HL-60/S4 treated with retinoic acid at 250 ng/mL for 4 days and 3 days (cell line): ENCODE measurements around the gene PFKM.

Experiments used
- in situ Hi-C: fragments of 300-500 bp; cut with MboI; formaldehyde crosslinking; loops from 2 replicates; pipeline ENCODE4 v1.7.0; 2022; ENCODE audit warnings: low sequenced_read_pairs

Gene PFKM

GRCh38 chr12:48119078-48119833, at the start of gene PFKM:
PFKM (plus strand) TSS chr12:48119364; CDS start chr12:48122775, 3,411 bp downstream.
- in situ Hi-C loops = no loop called here

DNA sequence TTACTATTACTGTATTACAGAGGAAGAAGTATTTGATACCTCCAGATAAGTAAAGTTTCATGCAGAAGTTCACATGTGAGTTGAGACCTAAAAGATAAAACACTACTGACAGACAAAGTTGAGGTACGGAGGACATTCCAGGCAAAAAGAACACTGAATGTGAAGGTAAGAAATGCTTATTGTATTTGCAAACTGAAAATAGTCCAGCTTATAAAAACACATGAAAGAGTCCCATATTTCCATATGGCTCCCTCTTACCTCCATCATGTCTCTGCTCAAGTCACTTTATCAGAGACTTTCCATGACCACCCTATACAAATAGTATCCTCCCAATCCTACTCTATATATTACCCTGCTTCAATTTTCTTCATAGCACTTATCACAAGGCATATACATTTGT, 49.1 kb upstream of the PFKM start:
- in situ Hi-C loops = no loop called here

DNA sequence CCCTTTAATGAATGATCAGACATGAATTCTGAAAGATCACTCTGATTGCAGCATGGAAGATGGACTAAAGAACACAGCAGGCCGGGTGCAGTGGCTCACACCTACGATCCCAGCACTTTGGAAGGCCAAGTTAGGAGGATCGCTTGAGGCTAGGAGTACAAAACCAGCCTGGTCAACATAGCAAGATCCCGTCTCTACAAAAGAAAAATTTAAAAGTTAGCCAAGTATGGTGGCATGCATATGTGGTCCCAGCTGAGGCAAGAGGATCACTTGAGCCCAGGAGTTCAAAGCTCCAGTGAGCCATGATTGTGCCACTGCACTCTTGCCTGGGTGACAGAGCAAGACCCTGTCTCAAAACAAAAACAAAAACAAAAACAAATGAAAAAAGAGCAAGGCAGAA, 48.4 kb upstream of the PFKM start:
- in situ Hi-C loops = no loop called here

GRCh38 chr12:48071808-48072207, 47.4 kb upstream of the PFKM start:
- in situ Hi-C loops = no loop called here

DNA sequence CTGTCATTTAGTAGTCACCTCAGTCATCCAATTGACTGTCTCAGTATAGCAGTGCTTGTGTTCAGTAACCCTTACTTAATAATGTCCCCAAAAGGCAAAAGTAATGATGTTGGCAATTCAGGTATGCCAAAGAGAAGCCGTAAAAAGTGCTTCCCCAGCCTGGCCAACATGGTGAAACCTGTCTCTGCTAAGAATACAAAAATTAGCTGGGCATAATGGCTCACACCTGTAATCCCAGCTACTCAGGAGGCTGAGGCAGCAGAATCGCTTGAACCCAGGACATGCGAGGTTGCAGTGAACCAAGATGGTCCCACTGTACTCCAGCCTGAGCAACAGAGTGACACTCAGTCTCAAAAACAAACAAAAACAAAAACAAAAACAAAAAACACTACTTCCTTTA, 46.9 kb upstream of the PFKM start:
- in situ Hi-C loops = no loop called here

DNA sequence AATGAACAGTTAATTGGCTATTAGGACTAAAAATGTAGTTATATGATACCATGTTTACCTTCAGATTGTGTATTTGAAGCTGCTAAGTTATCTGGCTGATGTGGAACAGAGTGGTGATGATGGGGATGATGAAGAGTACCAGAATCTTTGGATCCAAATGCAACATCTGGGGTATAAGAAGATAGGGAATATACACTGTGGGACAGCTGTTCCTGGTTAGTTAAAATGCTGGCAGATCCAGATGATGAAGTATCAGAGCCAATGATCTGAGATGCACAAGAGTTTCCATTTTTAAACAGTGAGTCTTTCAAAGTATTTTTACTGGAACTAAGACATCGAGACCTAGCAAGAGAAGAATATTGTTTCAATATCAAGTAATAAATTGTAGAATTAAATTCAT, 44.9 kb upstream of the PFKM start:
- in situ Hi-C loops = no loop called here

- in situ Hi-C loops = no loop called here
Measured at GRCh38 chr12:48075832-48076231, 43.3 kb upstream of the PFKM start.

DNA sequence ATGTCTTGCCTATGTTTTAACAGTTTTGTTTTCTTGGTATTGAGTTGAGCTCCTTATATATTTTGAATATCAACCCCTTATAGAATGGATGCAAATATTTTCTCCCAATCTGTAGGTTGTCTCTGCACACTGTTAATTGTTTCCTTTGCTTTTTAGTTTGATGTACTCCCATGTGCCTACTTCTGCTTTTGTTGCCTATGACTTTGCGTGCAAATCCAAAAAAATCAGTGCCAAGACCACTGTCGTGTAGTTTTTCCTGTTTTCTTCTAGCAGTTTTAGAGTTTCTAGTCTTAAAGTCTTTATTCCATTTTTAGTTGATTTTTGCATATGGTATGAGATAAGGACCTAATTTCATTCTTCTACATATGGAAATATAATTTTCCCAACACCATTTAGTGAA, 42.1 kb upstream of the PFKM start:
- in situ Hi-C loops = no loop called here

- in situ Hi-C loops = no loop called here
Measured at GRCh38 chr12:48078901-48079300, 40.3 kb upstream of the PFKM start.

DNA sequence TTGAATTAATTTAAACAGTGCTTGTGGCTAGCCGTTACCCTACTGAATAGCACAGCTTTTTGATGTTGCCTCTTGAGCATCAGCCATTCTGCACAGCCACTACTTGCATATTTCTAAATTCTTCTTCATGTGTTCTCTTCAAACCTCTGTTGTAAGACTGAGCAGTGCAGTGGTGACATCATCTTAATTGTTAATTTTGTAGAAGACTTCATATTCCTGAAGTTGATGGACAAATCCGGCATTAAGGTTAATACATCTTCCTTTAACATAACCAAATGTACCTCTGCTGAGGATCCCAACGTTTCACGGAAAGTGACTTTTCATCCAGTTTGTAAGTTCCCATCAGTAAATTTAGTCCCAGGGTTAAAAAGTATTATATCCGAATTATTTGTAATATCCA, 38.9 kb upstream of the PFKM start:
- in situ Hi-C loops = no loop called here

- in situ Hi-C loops = no loop called here
Measured at GRCh38 chr12:48080821-48081220, 38.3 kb upstream of the PFKM start.

GRCh38 chr12:48084066-48084465, 35.1 kb upstream of the PFKM start:
- in situ Hi-C loops = no loop called here

DNA sequence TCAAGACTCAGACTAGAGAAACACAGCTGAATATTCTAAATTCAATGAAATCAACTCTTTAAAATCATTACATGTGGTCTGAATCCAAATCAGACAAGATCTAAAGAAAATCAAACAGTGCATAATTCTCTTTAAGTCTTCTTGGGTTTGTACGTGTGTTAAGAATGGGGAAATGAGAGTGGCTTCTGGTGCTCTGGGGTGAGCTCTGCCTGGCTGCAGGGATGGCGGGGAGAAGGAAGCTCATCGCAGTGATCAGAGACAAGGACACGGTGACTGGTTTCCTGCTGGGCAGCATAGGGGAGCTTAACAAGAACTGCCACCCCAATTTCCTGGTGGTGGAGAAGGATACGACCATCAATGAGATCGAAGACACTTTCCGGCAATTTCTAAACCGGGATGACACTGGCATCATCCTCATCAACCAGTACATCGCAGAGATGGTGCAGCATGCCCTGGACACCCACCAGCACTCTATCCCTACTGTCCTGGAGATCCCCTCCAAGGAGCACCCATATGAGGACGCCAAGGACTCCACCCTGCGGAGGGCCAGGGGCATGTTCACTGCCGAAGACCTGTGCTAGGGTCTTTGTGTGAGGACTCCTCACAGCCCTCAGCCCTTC, 34.2 kb upstream of the PFKM start:
- in situ Hi-C loops = no loop called here

DNA sequence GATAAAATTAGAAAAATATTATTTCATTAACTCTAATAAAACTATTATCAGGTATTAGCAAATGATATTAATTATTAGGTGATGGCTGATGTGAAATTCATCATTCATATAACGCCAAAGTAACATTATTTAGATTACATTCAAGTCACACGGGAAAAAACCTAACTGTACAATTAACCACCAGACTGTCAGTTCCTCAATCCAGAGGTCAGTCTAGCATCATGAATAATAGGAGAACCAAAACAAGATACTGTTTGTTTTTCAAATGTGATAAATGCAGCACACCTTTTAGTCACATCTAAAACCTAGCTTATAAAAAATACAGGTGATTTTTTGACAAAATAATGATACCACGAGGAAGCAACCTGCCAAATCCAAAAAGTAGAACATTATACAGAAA, 32.8 kb upstream of the PFKM start:
- in situ Hi-C loops = no loop called here

DNA sequence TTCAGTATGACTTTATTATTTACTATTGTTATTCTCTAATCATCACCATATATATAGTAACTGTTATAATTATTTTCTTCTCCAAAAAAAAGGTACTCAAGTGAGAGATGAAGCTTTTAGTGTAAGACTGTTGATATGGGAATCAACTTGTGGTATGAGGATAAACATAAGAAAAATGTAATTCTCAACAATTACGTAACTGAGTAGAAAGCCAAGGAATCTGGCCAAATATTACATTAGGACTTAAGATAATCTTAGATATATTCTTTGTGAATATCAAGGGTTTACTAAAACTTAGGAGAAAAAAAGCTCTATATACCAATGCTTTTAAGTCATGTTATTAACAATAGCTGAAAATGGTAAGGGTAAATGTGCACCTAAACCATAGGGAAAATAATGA, 26.6 kb upstream of the PFKM start:
- in situ Hi-C loops = no loop called here

DNA sequence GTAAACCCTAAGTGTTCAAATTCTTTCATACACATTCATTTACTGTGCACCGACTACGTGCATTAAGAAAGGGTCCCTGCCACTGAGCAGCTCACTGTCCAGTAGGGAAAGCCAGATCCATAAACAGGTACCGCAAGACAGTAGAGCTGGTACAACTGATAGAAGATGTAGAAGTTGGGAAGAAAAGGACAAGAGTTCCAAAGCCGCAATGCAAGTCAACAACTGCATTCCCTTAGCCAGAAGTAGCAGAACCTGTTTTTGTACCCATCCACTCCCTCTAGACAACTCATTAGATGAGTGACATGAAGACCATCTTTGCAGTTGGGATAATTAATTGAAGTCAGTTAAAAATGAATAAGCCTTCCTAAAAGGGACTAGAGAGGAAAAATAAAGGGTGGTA, 14.6 kb upstream of the PFKM start:
- in situ Hi-C loops = no loop called here

- in situ Hi-C loops = no loop called here
Measured at GRCh38 chr12:48105321-48105866, 13.8 kb upstream of the PFKM start.

GRCh38 chr12:48105867-48106680, 13.1 kb upstream of the PFKM start, which contains the start of gene SENP1:
SENP1 (minus strand) TSS chr12:48106079; CDS start chr12:48101472, 4,607 bp downstream.
- in situ Hi-C loops = no loop called here

GRCh38 chr12:48106681-48107613, 12.2 kb upstream of the PFKM start:
- in situ Hi-C loops = no loop called here

DNA sequence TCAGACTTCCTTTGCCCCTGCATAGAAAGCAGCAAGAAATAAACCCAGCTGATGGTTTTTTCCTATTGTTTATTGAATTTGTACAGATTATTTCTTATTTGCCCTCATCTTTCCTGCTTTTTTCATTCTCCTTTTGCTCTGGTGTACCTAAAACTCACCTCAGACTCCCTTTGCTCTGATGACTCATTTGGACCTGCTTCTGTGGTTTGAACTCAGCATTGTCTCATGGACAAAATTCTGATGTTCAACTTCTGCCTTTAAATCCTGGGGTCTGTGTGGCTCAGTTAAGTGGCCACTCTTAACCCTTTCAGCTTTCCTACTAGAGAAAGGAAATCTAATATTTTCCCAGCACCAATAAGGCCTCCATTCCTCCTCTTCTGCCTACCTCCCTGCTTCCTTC, 9.7 kb upstream of the PFKM start:
- in situ Hi-C loops = no loop called here
